Measurements from ENCODE around the gene AGTPBP1.

Gene AGTPBP1

DNA sequence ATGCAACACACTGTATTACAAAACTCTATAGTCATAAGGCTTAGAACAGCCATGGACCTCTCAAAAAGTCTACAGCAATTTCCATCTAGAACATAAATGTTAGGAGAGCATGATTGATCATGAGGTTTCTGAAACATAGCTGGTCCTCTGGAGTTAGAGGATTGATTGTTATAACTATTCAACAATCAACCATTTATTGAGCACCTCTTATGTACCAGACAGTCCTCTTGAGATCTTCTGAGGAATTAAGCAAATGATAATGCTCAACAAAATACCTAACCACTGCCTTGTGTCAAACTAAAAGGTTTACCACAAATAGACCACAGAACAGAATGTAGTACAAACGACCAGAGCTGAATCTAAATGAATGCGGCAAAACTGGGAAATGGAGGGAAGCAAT, 3.4 kb upstream of the AGTPBP1 start:
- DNase-seq, result no peak
- no peak overlapping the region for H3K27ac Mint-ChIP-seq
- TF ChIP-seq, protein P1, sequence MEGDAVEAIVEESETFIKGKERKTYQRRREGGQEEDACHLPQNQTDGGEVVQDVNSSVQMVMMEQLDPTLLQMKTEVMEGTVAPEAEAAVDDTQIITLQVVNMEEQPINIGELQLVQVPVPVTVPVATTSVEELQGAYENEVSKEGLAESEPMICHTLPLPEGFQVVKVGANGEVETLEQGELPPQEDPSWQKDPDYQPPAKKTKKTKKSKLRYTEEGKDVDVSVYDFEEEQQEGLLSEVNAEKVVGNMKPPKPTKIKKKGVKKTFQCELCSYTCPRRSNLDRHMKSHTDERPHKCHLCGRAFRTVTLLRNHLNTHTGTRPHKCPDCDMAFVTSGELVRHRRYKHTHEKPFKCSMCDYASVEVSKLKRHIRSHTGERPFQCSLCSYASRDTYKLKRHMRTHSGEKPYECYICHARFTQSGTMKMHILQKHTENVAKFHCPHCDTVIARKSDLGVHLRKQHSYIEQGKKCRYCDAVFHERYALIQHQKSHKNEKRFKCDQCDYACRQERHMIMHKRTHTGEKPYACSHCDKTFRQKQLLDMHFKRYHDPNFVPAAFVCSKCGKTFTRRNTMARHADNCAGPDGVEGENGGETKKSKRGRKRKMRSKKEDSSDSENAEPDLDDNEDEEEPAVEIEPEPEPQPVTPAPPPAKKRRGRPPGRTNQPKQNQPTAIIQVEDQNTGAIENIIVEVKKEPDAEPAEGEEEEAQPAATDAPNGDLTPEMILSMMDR (IDR thresholded peaks at IDR 0.05), result no peak
- peaks cover 31% of the 10 kb centered on the region for H3K4me1 Mint-ChIP-seq
- peaks cover 4% of the 10 kb centered on the region for H3K27me3 Mint-ChIP-seq (ENCODE audit: low read depth, poor library complexity)
- H3K9me3 Mint-ChIP-seq, result no peaks in the 10 kb centered on the region
- no peak overlapping the region for H3K4me3 Mint-ChIP-seq
- no peaks in the 10 kb centered on the region for H3K36me3 Mint-ChIP-seq (ENCODE audit: low read depth)

DNA sequence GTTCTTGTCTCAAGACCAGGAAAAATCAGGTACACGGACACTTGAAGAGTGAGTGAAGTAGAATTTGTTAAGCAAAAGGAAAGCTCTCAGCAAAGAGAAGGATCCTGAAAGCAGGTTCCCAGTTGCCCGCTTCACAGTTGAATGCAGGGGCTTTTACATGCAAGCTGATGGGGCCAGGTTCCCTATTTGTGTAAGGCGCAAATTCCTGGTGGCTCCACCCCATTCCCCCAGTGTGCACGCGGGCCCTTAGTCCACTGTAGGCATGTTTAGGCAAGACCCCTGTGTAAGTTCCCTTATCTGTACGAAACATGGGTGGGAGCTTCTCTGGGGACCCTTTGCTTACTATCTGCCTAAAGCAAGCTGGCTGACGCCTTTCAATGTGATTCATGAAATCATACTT, 2.7 kb upstream of the AGTPBP1 start:
- H3K9me3 Mint-ChIP-seq, result no peaks in the 10 kb centered on the region
- H3K4me1 Mint-ChIP-seq, result peaks cover 36% of the 10 kb centered on the region
- H3K4me3 Mint-ChIP-seq, result no peak overlapping the region
- H3K27ac Mint-ChIP-seq, result no peak overlapping the region
- H3K36me3 Mint-ChIP-seq (ENCODE audit: low read depth), result no peaks in the 10 kb centered on the region
- TF ChIP-seq, protein P1 (IDR thresholded peaks at IDR 0.05), result no peak
- DNase-seq, result no peak
- peaks cover 4% of the 10 kb centered on the region for H3K27me3 Mint-ChIP-seq (ENCODE audit: low read depth, poor library complexity)

DNA sequence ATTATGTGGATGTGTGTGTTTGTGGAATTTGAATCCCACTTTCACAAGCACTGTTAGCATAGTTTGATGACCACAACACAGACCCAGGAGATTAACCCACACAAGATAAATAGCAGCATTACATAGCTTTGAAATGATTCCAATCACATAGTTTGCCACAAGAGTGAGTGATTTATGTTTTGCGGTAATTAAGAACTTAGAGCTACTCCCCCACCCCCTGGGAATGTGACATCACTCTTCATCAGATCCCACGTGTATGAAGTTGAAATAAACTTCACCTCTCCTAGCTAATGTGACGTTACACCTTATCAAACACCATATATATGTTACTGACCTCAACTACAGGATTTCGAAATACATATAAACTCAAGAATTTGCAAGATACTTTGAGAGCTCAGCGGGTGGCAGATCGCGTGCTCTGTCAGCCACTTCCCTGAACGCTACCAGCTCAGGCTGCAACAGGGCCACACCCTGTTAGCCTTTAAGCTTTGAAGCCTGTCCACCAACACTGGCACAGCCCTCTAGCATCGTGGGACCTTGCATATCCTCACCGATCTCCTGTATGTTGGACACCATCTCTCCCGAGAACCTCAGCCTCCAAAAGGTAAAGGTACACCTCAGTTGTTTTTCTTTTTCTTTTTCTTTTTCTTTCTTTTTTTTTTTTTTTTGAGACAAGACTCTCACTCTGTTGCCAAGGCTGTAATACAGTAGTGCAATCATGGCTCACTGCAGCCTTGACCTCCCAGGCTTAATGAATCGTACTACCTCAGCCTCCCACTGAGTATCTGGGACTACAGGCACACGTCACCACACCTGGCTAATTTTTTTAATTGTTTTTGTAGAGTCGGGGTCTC, 1.7 kb upstream of the AGTPBP1 start:
- Mint-ChIP-seq H3K27ac (peak overlapping the region; percentile 59), H3K9me3 (no peaks in the 10 kb centered on the region), H3K4me3 (peak overlapping the region; percentile 73), H3K27me3 (ENCODE audit: low read depth, poor library complexity) (peaks cover 4% of the 10 kb centered on the region), H3K4me1 (peaks cover 36% of the 10 kb centered on the region), H3K36me3 (ENCODE audit: low read depth) (no peaks in the 10 kb centered on the region)
- DNase-seq, result peak; percentile 8
- TF ChIP-seq, protein P1 (IDR thresholded peaks at IDR 0.05), result no peak

DNA sequence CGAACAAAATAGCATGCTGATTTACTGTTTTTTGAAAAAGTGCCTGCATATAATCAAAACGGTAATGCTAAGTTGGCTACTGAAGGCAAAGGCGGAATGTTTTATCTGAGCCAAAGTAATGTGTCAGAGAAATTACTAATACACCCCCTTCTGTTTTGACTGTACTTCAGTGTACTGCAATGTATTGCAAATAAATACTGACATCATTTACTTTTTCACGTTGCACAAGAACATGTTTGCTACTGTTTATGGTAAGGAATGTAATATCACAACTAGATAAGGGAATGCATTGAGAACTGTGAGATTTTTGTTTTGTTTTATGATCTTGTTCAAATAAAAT, 813 bp upstream of the AGTPBP1 start:
- Mint-ChIP-seq H3K4me1 (peaks cover 36% of the 10 kb centered on the region), H3K27ac (peak overlapping the region; percentile 98), H3K4me3 (peak overlapping the region; percentile 87), H3K9me3 (no peaks in the 10 kb centered on the region), H3K36me3 (ENCODE audit: low read depth) (no peaks in the 10 kb centered on the region), H3K27me3 (ENCODE audit: low read depth, poor library complexity) (peaks cover 4% of the 10 kb centered on the region)
- DNase-seq, result no peak
- TF ChIP-seq, protein P1 (IDR thresholded peaks at IDR 0.05), result no peak

DNA sequence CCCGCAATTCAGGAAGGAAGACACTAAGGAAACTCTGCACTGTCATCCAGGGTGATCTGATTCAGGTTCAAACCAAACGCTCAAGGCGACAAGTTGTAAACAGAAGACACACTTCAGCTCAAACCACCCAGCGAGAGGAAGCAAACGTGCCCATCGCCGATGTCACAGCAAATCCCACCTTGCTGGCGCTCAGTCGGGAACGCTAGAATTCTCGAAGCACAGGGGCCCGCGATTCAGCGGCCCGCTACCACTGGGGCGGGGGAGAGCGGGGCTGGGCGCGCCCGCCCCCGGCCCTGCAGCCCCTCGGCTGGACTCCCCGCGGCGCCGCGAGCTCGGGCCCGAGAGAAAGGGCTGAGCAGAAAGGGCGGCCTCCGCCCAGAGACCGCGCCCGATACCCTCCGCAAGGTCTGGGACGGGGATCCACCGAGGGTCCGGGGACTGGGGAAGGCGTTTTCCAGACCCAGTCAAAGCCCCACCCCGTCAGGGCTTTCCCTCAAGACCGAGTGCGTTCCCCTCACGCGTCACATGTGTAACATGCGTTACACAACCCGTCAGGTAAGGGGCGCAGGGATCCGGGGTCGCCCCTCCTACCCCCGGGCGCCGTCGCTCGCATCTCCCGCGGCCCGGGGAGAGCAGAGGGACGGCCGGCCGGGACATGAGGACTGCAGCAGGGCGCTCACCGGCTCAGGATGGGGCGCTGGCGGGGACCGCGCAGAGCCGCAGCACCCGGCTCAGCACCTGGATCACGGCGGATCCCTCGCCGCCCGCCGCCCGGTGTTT, 469 bp downstream of the AGTPBP1 start:
- Mint-ChIP-seq H3K9me3 (no peaks in the 10 kb centered on the region), H3K36me3 (ENCODE audit: low read depth) (no peaks in the 10 kb centered on the region), H3K27ac (peak overlapping the region; percentile 96), H3K4me1 (peaks cover 36% of the 10 kb centered on the region), H3K4me3 (peak overlapping the region; percentile 96), H3K27me3 (ENCODE audit: low read depth, poor library complexity) (peaks cover 4% of the 10 kb centered on the region)
- TF ChIP-seq, protein P1 (IDR thresholded peaks at IDR 0.05), result no peak
- DNase-seq, result peak; percentile 68
